ENCODE measurements around the gene PLCB3.

GRCh38 chr11:64295760-64296159 is 44.4 kb downstream of the PLCB3 start:
- TF ChIP-seq, protein P1, sequence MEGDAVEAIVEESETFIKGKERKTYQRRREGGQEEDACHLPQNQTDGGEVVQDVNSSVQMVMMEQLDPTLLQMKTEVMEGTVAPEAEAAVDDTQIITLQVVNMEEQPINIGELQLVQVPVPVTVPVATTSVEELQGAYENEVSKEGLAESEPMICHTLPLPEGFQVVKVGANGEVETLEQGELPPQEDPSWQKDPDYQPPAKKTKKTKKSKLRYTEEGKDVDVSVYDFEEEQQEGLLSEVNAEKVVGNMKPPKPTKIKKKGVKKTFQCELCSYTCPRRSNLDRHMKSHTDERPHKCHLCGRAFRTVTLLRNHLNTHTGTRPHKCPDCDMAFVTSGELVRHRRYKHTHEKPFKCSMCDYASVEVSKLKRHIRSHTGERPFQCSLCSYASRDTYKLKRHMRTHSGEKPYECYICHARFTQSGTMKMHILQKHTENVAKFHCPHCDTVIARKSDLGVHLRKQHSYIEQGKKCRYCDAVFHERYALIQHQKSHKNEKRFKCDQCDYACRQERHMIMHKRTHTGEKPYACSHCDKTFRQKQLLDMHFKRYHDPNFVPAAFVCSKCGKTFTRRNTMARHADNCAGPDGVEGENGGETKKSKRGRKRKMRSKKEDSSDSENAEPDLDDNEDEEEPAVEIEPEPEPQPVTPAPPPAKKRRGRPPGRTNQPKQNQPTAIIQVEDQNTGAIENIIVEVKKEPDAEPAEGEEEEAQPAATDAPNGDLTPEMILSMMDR (conservative IDR thresholded peaks at IDR 0.05; ENCODE audit: low read depth, low read length): no peak
- TF ChIP-seq EZH2 (IDR thresholded peaks at IDR 0.05; ENCODE audit: low read length, unreplicated experiment) (no peak), EZH2phosphoT487 (IDR thresholded peaks at IDR 0.05; ENCODE audit: borderline replicate concordance, low read length) (no peak)
